HG03354 (cell line): Measurements from ENCODE around the gene NCOA7.
A peak's percentile ranks its signal among the peaks of the same experiment; 100 is the strongest.
"Not testable (repeated sequence)": the region's sequence is repeated elsewhere in the genome, so short reads cannot be mapped to it uniquely, and the experiment has no call there.

Experiments used
- ATAC-seq: cut with Tn5 transposase; IDR thresholded peaks from one replicate; pipeline ENCODE4 v1.9.1; 2021; ENCODE audit warnings: mild to moderate bottlenecking; ENCODE audit not compliant: unreplicated experiment, poor library complexity, severe bottlenecking

NCOA7 gene

GRCh38 chr6:125789576-125790357, 993 bp upstream of the NCOA7 start:
- ATAC-seq, result peak; percentile 40

- peak; percentile 40 for ATAC-seq
These were observed 525 bp downstream of the NCOA7 start for GRCh38 chr6:125791151-125791819.

GRCh38 chr6:125791820-125792165, 1.0 kb downstream of the NCOA7 start:
- no peak for ATAC-seq

GRCh38 chr6:125792172-125792571, 1.4 kb downstream of the NCOA7 start:
- no peak for ATAC-seq

GRCh38 chr6:125792680-125793079, 1.9 kb downstream of the NCOA7 start:
- ATAC-seq, result no peak

GRCh38 chr6:125793280-125793679, 2.5 kb downstream of the NCOA7 start:
- no peak for ATAC-seq

GRCh38 chr6:125793863-125794262, 3.1 kb downstream of the NCOA7 start:
- peak; percentile 12 for ATAC-seq

GRCh38 chr6:125794342-125795137, 3.8 kb downstream of the NCOA7 start:
- ATAC-seq, result no peak

- ATAC-seq, result no peak
These were observed 4.5 kb downstream of the NCOA7 start for GRCh38 chr6:125795301-125795700.

- ATAC-seq, result no peak
These were observed 6.5 kb downstream of the NCOA7 start for GRCh38 chr6:125797120-125797885.

GRCh38 chr6:125797886-125798444, 7.2 kb downstream of the NCOA7 start:
- no peak for ATAC-seq

- peak; percentile 91 for ATAC-seq
These were observed 8.2 kb downstream of the NCOA7 start for GRCh38 chr6:125798734-125799508.

GRCh38 chr6:125802383-125802782, 11.6 kb downstream of the NCOA7 start:
- peak; percentile 16 for ATAC-seq

GRCh38 chr6:125802943-125803377, 12.2 kb downstream of the NCOA7 start:
- ATAC-seq, result no peak

GRCh38 chr6:125804264-125804663, 13.5 kb downstream of the NCOA7 start:
- ATAC-seq, result peak; percentile 52

GRCh38 chr6:125804866-125805425, 14.2 kb downstream of the NCOA7 start:
- ATAC-seq, result not testable (repeated sequence)

- ATAC-seq, result no peak
These were observed 16.1 kb downstream of the NCOA7 start for GRCh38 chr6:125806813-125807212.

- peak; percentile 24 for ATAC-seq
These were observed 16.5 kb downstream of the NCOA7 start for GRCh38 chr6:125807293-125807692.
